SK-N-SH treated with all-trans-retinoic acid at 6 μM for 48 hours (cell line): ENCODE measurements around the gene WDR83.

Source experiments
- ATAC-seq: fragments of 200-7000 bp; cut with Tn5 transposase; 3 replicates; pipeline ENCODE4 v1.9.1; 2020; ENCODE audit warnings: mild to moderate bottlenecking, moderate library complexity
- ARNTL ChIP-seq: fragments of 450-650 bp; formaldehyde crosslinking; IDR thresholded peaks from 2 replicates; pipeline ENCODE4 v1.5.0; 2020; ENCODE audit warnings: low read depth, mild to moderate bottlenecking, moderate library complexity, borderline replicate concordance
- BACH2 ChIP-seq: fragments of 250-450 bp; sonication (Bioruptor Pico); IDR thresholded peaks from 2 replicates; pipeline ENCODE4 v1.9.0; 2021; ENCODE audit warnings: mild to moderate bottlenecking, borderline replicate concordance
- CREB5 ChIP-seq: fragments of 250-450 bp; sonication (Bioruptor Pico); IDR thresholded peaks from 2 replicates; pipeline ENCODE4 v1.5.1; 2020; ENCODE audit warnings: low read depth, mild to moderate bottlenecking, moderate library complexity
- CSDC2 ChIP-seq: fragments of 250-450 bp; sonication (Bioruptor Pico); IDR thresholded peaks from 2 replicates; pipeline ENCODE4 v1.5.0; 2020; ENCODE audit warnings: mild to moderate bottlenecking, moderate library complexity
- CSRNP3 ChIP-seq: fragments of 250-450 bp; sonication (Bioruptor Pico); IDR thresholded peaks from 2 replicates; pipeline ENCODE4 v1.5.1; 2021; ENCODE audit warnings: mild to moderate bottlenecking, moderate library complexity
- ESRRG ChIP-seq: fragments of 250-450 bp; sonication (Bioruptor Pico); IDR thresholded peaks from 2 replicates; pipeline ENCODE4 v1.6.1; 2021; ENCODE audit warnings: mild to moderate bottlenecking
- GLIS3 ChIP-seq: fragments of 250-450 bp; sonication (Bioruptor Pico); IDR thresholded peaks from 2 replicates; pipeline ENCODE4 v1.5.0; 2020; ENCODE audit warnings: mild to moderate bottlenecking, moderate library complexity
- ISL1 ChIP-seq: fragments of 250-450 bp; sonication (Bioruptor Pico); IDR thresholded peaks from 2 replicates; pipeline ENCODE4 v2.1.2; 2022; ENCODE audit warnings: mild to moderate bottlenecking, moderate library complexity
- OSR1 ChIP-seq: fragments of 250-450 bp; sonication (Bioruptor Pico); IDR thresholded peaks from 2 replicates; pipeline ENCODE4 v1.8.0; 2022; ENCODE audit warnings: moderate library complexity, mild to moderate bottlenecking, inconsistent platforms
- PATZ1 ChIP-seq: fragments of 250-450 bp; sonication (Bioruptor Pico); IDR thresholded peaks from 2 replicates; pipeline ENCODE4 v1.8.0; 2020; ENCODE audit warnings: mild to moderate bottlenecking, moderate library complexity, borderline replicate concordance
- POU6F1 ChIP-seq: fragments of 250-450 bp; sonication (Bioruptor Pico); IDR thresholded peaks from 2 replicates; pipeline ENCODE4 v1.8.0; 2021; ENCODE audit warnings: low read depth, mild to moderate bottlenecking, moderate library complexity, borderline replicate concordance
- PPARA ChIP-seq: fragments of 250-450 bp; sonication (Bioruptor Pico); IDR thresholded peaks from 2 replicates; pipeline ENCODE4 v1.5.0; 2020; ENCODE audit warnings: mild to moderate bottlenecking, borderline replicate concordance
- RARB ChIP-seq: fragments of 250-450 bp; sonication (Bioruptor Pico); IDR thresholded peaks from 2 replicates; pipeline ENCODE4 v1.8.0; 2021; ENCODE audit warnings: mild to moderate bottlenecking, moderate library complexity
- SNAI2 ChIP-seq: fragments of 250-450 bp; sonication (Bioruptor Pico); IDR thresholded peaks from 2 replicates; pipeline ENCODE4 v1.5.0; 2020; ENCODE audit warnings: mild to moderate bottlenecking, moderate library complexity
- TCF4 ChIP-seq: fragments of 250-450 bp; sonication (Bioruptor Pico); IDR thresholded peaks from 2 replicates; pipeline ENCODE4 v1.8.0; 2021; ENCODE audit warnings: mild to moderate bottlenecking, moderate library complexity, borderline replicate concordance
- TOX ChIP-seq: fragments of 250-450 bp; sonication (Bioruptor Pico); IDR thresholded peaks from 2 replicates; pipeline ENCODE4 v1.8.0; 2021; ENCODE audit warnings: mild to moderate bottlenecking, moderate library complexity, borderline replicate concordance
- TSHZ2 ChIP-seq: fragments of 250-450 bp; sonication (Bioruptor Pico); IDR thresholded peaks from 2 replicates; pipeline ENCODE4 v1.5.0; 2020; ENCODE audit warnings: mild to moderate bottlenecking, moderate library complexity
- ZC3H10 ChIP-seq: fragments of 250-450 bp; sonication (Bioruptor Pico); IDR thresholded peaks from 2 replicates; pipeline ENCODE4 v1.5.1; 2021; ENCODE audit warnings: mild to moderate bottlenecking, moderate library complexity
- ZFP3 ChIP-seq: fragments of 250-450 bp; sonication (Bioruptor Pico); IDR thresholded peaks from 2 replicates; pipeline ENCODE4 v1.5.0; 2020; ENCODE audit warnings: mild to moderate bottlenecking, moderate library complexity
- ZFP30 ChIP-seq: fragments of 450-650 bp; formaldehyde crosslinking; IDR thresholded peaks from 2 replicates; pipeline ENCODE4 v1.5.0; 2022; ENCODE audit warnings: mild to moderate bottlenecking, moderate library complexity
- ZNF565 ChIP-seq: fragments of 450-650 bp; formaldehyde crosslinking; conservative IDR thresholded peaks from 2 replicates; pipeline ENCODE4 v1.5.0; 2020; ENCODE audit warnings: low read depth, mild to moderate bottlenecking, moderate library complexity
- ZNF70 ChIP-seq: fragments of 450-650 bp; formaldehyde crosslinking; IDR thresholded peaks from 2 replicates; pipeline ENCODE4 v1.5.0; 2020; ENCODE audit warnings: mild to moderate bottlenecking, moderate library complexity
- ZNF8 ChIP-seq: fragments of 450-650 bp; formaldehyde crosslinking; IDR thresholded peaks from 2 replicates; pipeline ENCODE4 v1.5.0; 2020; ENCODE audit warnings: mild to moderate bottlenecking, moderate library complexity

Gene WDR83

GRCh38 chr19:12681074-12681987, 14.7 kb downstream of the WDR83 start, which contains the start of gene DHPS:
TSS of gene DHPS (minus strand) at chr19:12681880. CDS start at chr19:12681766, 114 bp downstream.
- TF ChIP-seq ZNF70 (CRISPR knock-in tag) (0 out of 2 replicates have a peak, but pooled peaks have one; percentile 7), PATZ1 (0 out of 2 replicates have a peak, but pooled peaks have one; percentile 32), CSRNP3 (CRISPR knock-in tag) (no peak), TCF4 (CRISPR knock-in tag) (no peak), ZFP30 (no peak), ZC3H10 (CRISPR knock-in tag) (no peak), CREB5 (no peak), TSHZ2 (CRISPR knock-in tag) (no peak), POU6F1 (0 out of 2 replicates have a peak, but pooled peaks have one; percentile 35), TOX (no peak), ARNTL (no peak), CSDC2 (CRISPR knock-in tag) (0 out of 2 replicates have a peak, but pooled peaks have one; percentile 76), PPARA (no peak), RARB (CRISPR knock-in tag) (no peak), ISL1 (CRISPR knock-in tag) (no peak), GLIS3 (CRISPR knock-in tag) (0 out of 2 replicates have a peak, but pooled peaks have one; percentile 73), SNAI2 (CRISPR knock-in tag) (no peak), ZNF565 (CRISPR knock-in tag) (no peak), BACH2 (CRISPR knock-in tag) (no peak), OSR1 (CRISPR knock-in tag) (no peak), ESRRG (CRISPR knock-in tag) (no peak), ZNF8 (CRISPR knock-in tag) (peak; percentile 73), ZFP3 (peak; percentile 68; the same call in 1 of the 2 replicates)
- peak; percentile 89 for ATAC-seq

GRCh38 chr19:12685831-12686230, 19.2 kb downstream of the WDR83 start:
- ATAC-seq = no peak
- no peak for TF ChIP-seq TOX
- no peak for TF ChIP-seq ISL1 (CRISPR knock-in tag)
- TF ChIP-seq TSHZ2 (CRISPR knock-in tag) = no peak
- no peak for TF ChIP-seq CSDC2 (CRISPR knock-in tag)
- TF ChIP-seq ESRRG (CRISPR knock-in tag) = no peak
- no peak for TF ChIP-seq ZNF70 (CRISPR knock-in tag)
- TF ChIP-seq CREB5 = no peak
- no peak for TF ChIP-seq PPARA
- TF ChIP-seq PATZ1 = no peak
- no peak for TF ChIP-seq ZFP3
- TF ChIP-seq ARNTL = no peak
- no peak for TF ChIP-seq ZFP30
